ENCODE measurements around the gene MAGI2.

Gene MAGI2

DNA sequence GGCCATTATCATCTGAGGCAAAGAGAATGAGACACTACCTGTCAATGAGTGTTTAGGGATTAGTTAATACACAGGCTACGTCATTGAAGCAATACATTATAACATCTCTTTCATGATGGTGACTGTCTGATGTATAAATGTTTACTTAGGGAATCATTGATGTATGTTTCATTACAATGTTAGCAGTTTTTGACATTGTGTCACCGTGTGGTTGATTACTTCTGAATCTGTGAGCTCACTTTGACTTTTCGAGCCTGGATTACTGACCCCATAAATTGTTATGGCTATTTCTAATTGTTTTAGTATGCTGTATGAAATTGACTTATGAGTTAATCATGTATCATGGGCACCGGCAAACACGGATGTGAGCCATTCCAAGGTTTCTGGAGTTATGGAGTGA lies 494.0 kb downstream of the MAGI2 start:
- FAIRE-seq = peak; percentile 13
- no peak for DNase-seq (ENCODE audit: low spot score)

DNA sequence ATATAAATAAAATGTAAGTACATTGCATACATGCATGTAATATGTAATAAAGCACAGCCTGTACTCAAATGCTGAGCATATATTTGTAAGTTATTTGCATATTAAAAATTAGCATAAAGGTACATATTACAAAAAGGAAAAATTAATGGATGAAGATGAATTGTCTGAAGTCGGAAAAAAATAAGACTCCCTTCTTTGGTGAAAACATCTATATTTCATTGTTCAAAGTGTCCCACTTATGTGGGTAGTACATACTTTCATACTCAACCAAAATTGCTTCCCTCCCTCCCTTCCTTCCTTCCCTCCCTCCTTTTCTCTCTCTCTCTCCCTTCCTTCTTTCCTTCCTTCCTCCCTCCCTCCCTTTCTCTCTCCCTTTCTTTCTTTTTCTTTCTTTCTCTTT lies 498.1 kb downstream of the MAGI2 start:
- no peak for DNase-seq (ENCODE audit: low spot score)
- FAIRE-seq = no peak

- DNase-seq (ENCODE audit: low spot score) (no peak), FAIRE-seq (no peak)
Measured at GRCh38 chr7:78953726-78954363, 499.6 kb downstream of the MAGI2 start.

- DNase-seq (ENCODE audit: low spot score) (no peak), FAIRE-seq (no peak)
Measured at GRCh38 chr7:78953090-78953489, 500.4 kb downstream of the MAGI2 start.

DNA sequence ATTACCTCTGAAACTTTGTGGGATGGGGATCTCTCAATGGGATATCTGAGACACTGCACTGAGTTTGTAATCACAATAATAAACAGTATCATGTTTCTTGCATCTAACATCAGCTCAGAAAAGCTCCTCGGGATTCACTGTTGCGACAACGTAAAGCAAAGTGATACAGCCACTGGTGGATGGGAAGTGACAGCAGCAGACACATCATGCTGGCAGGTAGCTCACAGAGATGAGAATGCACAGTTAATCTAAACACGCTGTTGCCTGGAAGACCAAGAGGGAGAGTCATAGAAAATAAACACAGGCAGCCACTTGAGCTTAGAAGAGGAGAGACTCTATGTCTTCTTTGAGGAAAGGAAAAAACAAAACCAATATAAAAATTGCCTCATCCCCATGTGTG lies 513.8 kb downstream of the MAGI2 start:
- no peak for DNase-seq (ENCODE audit: low spot score)
- no peak for FAIRE-seq

- DNase-seq (ENCODE audit: low spot score) (peak; percentile 46), FAIRE-seq (no peak)
Measured at GRCh38 chr7:78924581-78924980, 528.9 kb downstream of the MAGI2 start.

DNA sequence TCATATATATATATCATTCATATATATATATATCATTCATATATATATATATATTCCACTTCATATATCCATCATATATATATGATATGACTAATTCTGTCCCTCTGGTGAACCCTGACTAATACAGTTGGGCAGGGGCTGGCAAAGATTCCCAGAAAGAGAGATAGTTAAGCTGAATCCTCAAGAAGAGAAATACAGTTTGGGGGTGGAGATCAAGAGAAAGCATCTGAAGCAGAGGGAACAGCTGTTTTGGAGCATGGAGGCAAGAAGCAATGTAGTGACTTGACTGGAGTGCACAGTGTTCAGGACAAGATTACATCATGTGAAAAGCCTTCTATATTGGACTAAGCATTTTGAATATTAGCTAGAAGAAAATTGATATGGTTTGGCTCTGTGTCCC lies 540.7 kb downstream of the MAGI2 start:
- FAIRE-seq = peak; percentile 37

GRCh38 chr7:78906735-78907134 lies 546.7 kb downstream of the MAGI2 start:
- DNase-seq (ENCODE audit: low spot score) (no peak), FAIRE-seq (no peak)

More for the DNA sequence above, 540.7 kb downstream of the MAGI2 start:
- no peak for DNase-seq (ENCODE audit: low spot score)

GRCh38 chr7:78905436-78905835 lies 548.0 kb downstream of the MAGI2 start:
- FAIRE-seq = no peak
- DNase-seq (ENCODE audit: low spot score) = no peak

GRCh38 chr7:78904983-78905382 lies 548.5 kb downstream of the MAGI2 start:
- DNase-seq (ENCODE audit: low spot score) (no peak), FAIRE-seq (no peak)

DNA sequence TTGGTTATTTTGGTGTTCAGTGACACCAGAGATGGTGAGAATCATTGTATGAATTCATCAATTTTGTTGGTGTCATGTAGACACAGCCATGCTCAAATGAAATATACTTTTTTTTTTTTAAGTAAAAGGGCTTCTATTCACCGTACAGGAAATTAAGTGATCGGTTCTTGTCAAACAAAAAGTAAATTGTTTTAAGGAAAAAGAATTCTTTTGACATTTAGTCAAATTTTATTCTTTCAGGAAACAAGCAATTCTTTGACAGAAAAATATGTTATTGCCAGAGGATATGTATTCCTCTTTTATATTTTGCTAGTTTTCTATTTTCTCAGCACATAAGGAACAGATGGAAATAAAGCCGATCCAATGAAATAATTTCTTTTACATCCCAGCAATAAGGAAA lies 551.9 kb downstream of the MAGI2 start:
- FAIRE-seq = no peak

GRCh38 chr7:78900806-78901205 lies 552.7 kb downstream of the MAGI2 start:
- FAIRE-seq (no peak), DNase-seq (ENCODE audit: low spot score) (no peak)

More for the DNA sequence above, 551.9 kb downstream of the MAGI2 start:
- no peak for DNase-seq (ENCODE audit: low spot score)

DNA sequence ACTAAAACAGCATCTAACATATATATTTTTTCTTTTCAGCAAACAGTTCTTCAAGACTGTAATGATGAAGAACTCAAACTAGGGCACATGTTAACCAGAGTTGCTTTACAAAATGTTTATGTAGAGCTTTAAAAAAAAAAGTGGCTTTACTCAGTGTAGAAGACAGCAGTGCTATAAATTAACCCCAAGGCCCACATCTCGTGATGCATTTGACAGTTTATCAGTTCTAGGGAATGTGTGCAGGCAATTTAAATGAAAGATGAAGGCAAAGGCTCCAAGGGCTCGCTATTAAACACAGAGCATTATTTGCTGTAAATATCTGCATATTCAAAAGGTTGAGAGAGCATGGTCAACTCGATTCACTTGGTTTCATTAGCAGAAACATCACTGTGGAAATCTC lies 558.1 kb downstream of the MAGI2 start:
- no peak for DNase-seq (ENCODE audit: low spot score)
- FAIRE-seq = no peak

- DNase-seq (ENCODE audit: low spot score) = no peak
- FAIRE-seq = no peak
Measured at GRCh38 chr7:78879206-78879605, 574.3 kb downstream of the MAGI2 start.

- FAIRE-seq (peak; percentile 20), DNase-seq (ENCODE audit: low spot score) (no peak)
Measured at GRCh38 chr7:78873117-78873516, 580.4 kb downstream of the MAGI2 start.

- DNase-seq (ENCODE audit: low spot score) = no peak
- FAIRE-seq = no peak
Measured at GRCh38 chr7:78864339-78864738, 589.1 kb downstream of the MAGI2 start.

DNA sequence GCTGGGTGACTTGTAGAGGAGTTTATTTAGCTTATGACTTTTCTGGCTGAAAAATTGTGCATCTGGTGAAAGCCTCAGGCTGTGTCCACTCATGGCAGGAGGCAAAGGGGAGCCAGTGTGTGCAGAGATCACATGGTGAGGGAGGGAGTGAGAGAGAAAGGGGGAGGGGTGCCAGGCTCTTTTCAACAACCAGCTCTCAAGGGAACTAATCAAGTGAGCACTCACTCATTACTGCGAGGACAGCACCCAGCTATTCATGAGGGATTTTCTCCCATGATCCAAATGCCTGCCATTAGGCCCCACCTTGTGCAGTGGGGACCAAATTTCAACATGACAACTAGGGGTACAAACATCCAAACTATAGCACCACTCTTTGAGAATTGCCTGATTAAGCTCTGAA lies 590.2 kb downstream of the MAGI2 start:
- FAIRE-seq (no peak), DNase-seq (ENCODE audit: low spot score) (no peak)

GRCh38 chr7:78862411-78862900 lies 591.0 kb downstream of the MAGI2 start:
- no peak for FAIRE-seq
- no peak for DNase-seq (ENCODE audit: low spot score)

DNA sequence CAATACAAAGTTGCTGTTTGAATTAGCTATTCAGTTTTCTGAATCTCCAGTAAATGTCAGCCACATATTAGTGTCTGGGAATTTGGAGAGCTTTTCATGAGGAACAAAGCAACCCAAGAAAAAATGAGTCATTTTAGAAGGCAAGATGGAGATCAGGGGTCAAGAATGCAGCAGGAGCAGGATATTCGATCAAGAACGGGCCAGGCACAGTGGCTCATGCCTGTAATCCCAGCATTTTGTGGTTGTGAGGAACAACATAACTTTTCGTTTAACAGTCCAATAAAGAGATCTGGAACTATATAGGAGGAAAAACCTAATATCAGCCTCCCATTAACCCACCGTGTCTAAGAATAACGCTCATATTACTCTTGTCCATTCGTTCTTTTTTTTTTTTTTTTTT lies 600.5 kb downstream of the MAGI2 start:
- FAIRE-seq = no peak
- peak; percentile 57 for DNase-seq (ENCODE audit: low spot score)

GRCh38 chr7:78850093-78850740 lies 603.2 kb downstream of the MAGI2 start:
- FAIRE-seq = no peak
- no peak for DNase-seq (ENCODE audit: low spot score)

DNA sequence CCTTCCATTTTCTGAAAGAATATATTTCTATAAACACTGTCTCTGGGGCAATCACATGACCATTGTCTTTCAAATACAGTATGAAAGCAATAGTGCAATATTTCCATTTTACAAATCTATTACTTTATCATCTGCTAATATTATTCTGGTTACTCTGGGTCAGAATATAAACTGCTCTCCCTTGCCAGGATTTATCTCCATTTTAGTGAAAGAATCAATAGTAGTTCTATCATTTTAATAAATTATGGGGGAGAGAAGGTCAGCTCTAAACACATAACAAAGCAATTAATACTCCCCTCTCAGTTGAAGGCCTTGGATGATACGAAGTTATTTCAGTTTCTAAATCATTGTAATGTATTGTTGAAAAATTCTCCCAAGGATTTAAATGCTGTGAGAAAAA lies 608.3 kb downstream of the MAGI2 start:
- FAIRE-seq (no peak), DNase-seq (ENCODE audit: low spot score) (no peak)

DNA sequence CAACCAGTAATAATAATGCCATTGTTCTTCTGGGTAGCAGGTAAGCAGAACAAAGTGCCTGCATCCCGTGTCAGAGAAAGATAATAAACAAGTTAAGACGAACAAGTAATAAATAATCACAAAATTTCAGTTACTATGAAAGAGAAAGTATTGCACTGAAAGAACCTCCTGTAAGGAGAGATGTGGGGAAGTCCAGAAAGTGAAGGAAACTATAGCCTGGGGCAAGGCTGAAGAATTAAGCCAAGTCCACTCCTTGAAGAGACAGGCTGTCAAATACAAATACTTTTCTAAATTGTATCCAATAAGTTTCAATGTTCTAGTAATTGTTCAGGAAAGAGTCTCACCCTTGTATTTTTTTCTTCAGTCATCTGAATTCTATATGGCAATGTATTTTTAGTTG lies 611.4 kb downstream of the MAGI2 start:
- FAIRE-seq (no peak), DNase-seq (ENCODE audit: low spot score) (no peak)

GRCh38 chr7:78835897-78836296 lies 617.6 kb downstream of the MAGI2 start:
- no peak for DNase-seq (ENCODE audit: low spot score)
- FAIRE-seq = no peak

Measured in urothelium cell line (cell line).